ENCODE measurements around the gene WNT3. TPM values are rescaled to one million over a fixed set of nuclear protein-coding genes. Genes with fewer than 3 reads are reported as not detected.

Gene WNT3
- total RNA-seq, 4 donors from 2014 or later, result 0.46 to 0.90 TPM; not detected in 2

- H3K27ac ChIP-seq, result no peak overlapping the region
Measured at GRCh38 chr17:46796956-46797530, 21.4 kb downstream of the WNT3 start.

GRCh38 chr17:46796524-46796923 lies 22.0 kb downstream of the WNT3 start:
- Histone ChIP-seq H3K27ac (no peak overlapping the region), H3K9me3 (no peaks in the 10 kb centered on the region), H3K4me1 (no peaks in the 10 kb centered on the region), H3K4me3 (no peak overlapping the region), H3K27me3 (no peaks in the 10 kb centered on the region), H3K36me3 (no peaks in the 10 kb centered on the region)
- TF ChIP-seq CTCF (IDR thresholded peaks at IDR 0.05) (no peak), POLR2A (IDR thresholded peaks at IDR 0.05) (no peak)
- intact Hi-C loops (cut with DNase I; ENCODE audit: low total_unique reads), result no loop called here
- DNase-seq, result no peak

More at GRCh38 chr17:46796956-46797530, 21.4 kb downstream of the WNT3 start:
- Histone ChIP-seq H3K9me3 (no peaks in the 10 kb centered on the region), H3K36me3 (no peaks in the 10 kb centered on the region), H3K4me1 (no peaks in the 10 kb centered on the region), H3K4me3 (no peak overlapping the region), H3K27me3 (no peaks in the 10 kb centered on the region)
- no peak for DNase-seq
- TF ChIP-seq CTCF (IDR thresholded peaks at IDR 0.05) (no peak), POLR2A (IDR thresholded peaks at IDR 0.05) (no peak)
- intact Hi-C loops (cut with DNase I; ENCODE audit: low total_unique reads), result no loop called here

- intact Hi-C loops (cut with DNase I; ENCODE audit: low total_unique reads), result no loop called here
- Histone ChIP-seq H3K36me3 (no peaks in the 10 kb centered on the region), H3K27ac (no peak overlapping the region), H3K4me3 (no peak overlapping the region), H3K4me1 (no peaks in the 10 kb centered on the region), H3K27me3 (no peaks in the 10 kb centered on the region), H3K9me3 (no peaks in the 10 kb centered on the region)
- DNase-seq, result no peak
- no peak for TF ChIP-seq POLR2A (IDR thresholded peaks at IDR 0.05)
- no peak for TF ChIP-seq CTCF (IDR thresholded peaks at IDR 0.05)
Measured at GRCh38 chr17:46796084-46796483, 22.4 kb downstream of the WNT3 start.

GRCh38 chr17:46795379-46795952 lies 23.0 kb downstream of the WNT3 start:
- no peak overlapping the region for H3K27ac ChIP-seq
- H3K4me3 ChIP-seq, result no peak overlapping the region
- no peaks in the 10 kb centered on the region for H3K36me3 ChIP-seq
- intact Hi-C loops (cut with DNase I; ENCODE audit: low total_unique reads), result no loop called here
- TF ChIP-seq POLR2A (IDR thresholded peaks at IDR 0.05), result no peak
- no peak for TF ChIP-seq CTCF (IDR thresholded peaks at IDR 0.05)
- no peaks in the 10 kb centered on the region for H3K27me3 ChIP-seq
- no peaks in the 10 kb centered on the region for H3K9me3 ChIP-seq
- H3K4me1 ChIP-seq, result no peaks in the 10 kb centered on the region
- DNase-seq, result no peak

GRCh38 chr17:46794318-46794717 lies 24.2 kb downstream of the WNT3 start:
- H3K27me3 ChIP-seq, result no peaks in the 10 kb centered on the region
- no peak for DNase-seq
- H3K9me3 ChIP-seq, result no peaks in the 10 kb centered on the region
- TF ChIP-seq CTCF (IDR thresholded peaks at IDR 0.05) (no peak), POLR2A (IDR thresholded peaks at IDR 0.05) (no peak)
- H3K4me1 ChIP-seq, result no peaks in the 10 kb centered on the region
- H3K4me3 ChIP-seq, result no peak overlapping the region
- H3K27ac ChIP-seq, result no peak overlapping the region
- no peaks in the 10 kb centered on the region for H3K36me3 ChIP-seq
- intact Hi-C loops (cut with DNase I; ENCODE audit: low total_unique reads), result no loop called here

Measured in uterus (tissue), 4 donors.